ENCODE data around the gene SRSF10. TPM values are rescaled to one million over a fixed set of nuclear protein-coding genes. Genes with fewer than 3 reads are reported as not detected.

SRSF10 gene
- total RNA-seq, 1 experiment from 2014 or later: 142 TPM

GRCh38 chr1:23964790-23965740 is 15.1 kb downstream of the SRSF10 start:
- Histone ChIP-seq H3K9ac (ENCODE audit: low read length) (no peak overlapping the region), H2AFZ (ENCODE audit: low read depth, low read length, poor library complexity, severe bottlenecking) (no peak overlapping the region), H3K4me3 (replicated peaks in 1 of 2; ENCODE audit: low read depth in 1 of 2, low read length in 2 of 2) (no peak overlapping the region), H4K20me1 (ENCODE audit: insufficient read depth) (peaks cover 4% of the 10 kb centered on the region; the same call in 1 of the 2 replicates), H3K79me2 (ENCODE audit: insufficient read depth, low read length) (peaks cover 78% of the 10 kb centered on the region), H3K4me2 (ENCODE audit: low read length) (no peak overlapping the region), H3K9me3 (ENCODE audit: control insufficient read depth in 1 of 2, insufficient read depth in 1 of 2, low read depth in 1 of 2, low read length in 2 of 2) (no peaks in the 10 kb centered on the region), H3K9me2 (ENCODE audit: insufficient read depth) (no peaks in the 10 kb centered on the region), H3K4me1 (ENCODE audit: control insufficient read depth in 1 of 2, insufficient read depth in 2 of 2, low read length in 2 of 2) (peaks cover 3 to 4% of the 10 kb centered on the region in 2 experiments; a peak in 2 of 4 replicates), H3K27ac (ENCODE audit: low read depth, low read length) (no peak overlapping the region; the same call in 1 of the 2 replicates), H3K36me3 (ENCODE audit: control insufficient read depth in 1 of 2, insufficient read depth in 2 of 2, low read length in 2 of 2) (peaks cover 34 to 44% of the 10 kb centered on the region in 2 experiments), H3K27me3 (ENCODE audit: insufficient read depth, low read length) (no peaks in the 10 kb centered on the region)
- no peak for DNase-seq (ENCODE audit: low read depth, low spot score)
- ChIA-PET CTCF (no interaction called here), RAD21 (ENCODE audit: low non-redundant PET in 1 of 2, low total read pairs in 2 of 2, uncharacterized antibody in 2 of 2, unreplicated experiment in 2 of 2) (no interaction called here), POLR2A (interaction anchor here (0.8 kb wide), 1 partner anchor 11 kb away, joined by 3 read pairs; no protein-coding TSS in a partner anchor)
- TF ChIP-seq ZNF274 (IDR thresholded peaks at IDR 0.05; ENCODE audit: low read depth, low read length) (no peak), FOSL1 (IDR thresholded peaks at IDR 0.05; ENCODE audit: low read depth) (no peak), JUND (IDR thresholded peaks at IDR 0.05) (no peak; the same call in 1 of the 2 replicates), CEBPB (IDR thresholded peaks at IDR 0.05; ENCODE audit: low read depth) (no peak), SRF (IDR thresholded peaks at IDR 0.05; ENCODE audit: low read depth) (no peak), CBX3 (IDR thresholded peaks at IDR 0.05; ENCODE audit: low read depth) (no peak), MAX (IDR thresholded peaks at IDR 0.05) (no peak), POLR2A (IDR thresholded peaks at IDR 0.05; ENCODE audit: borderline replicate concordance, extremely low read depth, insufficient read depth, insufficient read length) (no peak), RAD21 (IDR thresholded peaks at IDR 0.05; ENCODE audit: low read depth) (no peak), ATF3 (IDR thresholded peaks at IDR 0.05) (no peak), YY1 (IDR thresholded peaks at IDR 0.05; ENCODE audit: extremely low read depth, insufficient replicate concordance, low read depth, low read length) (no peak), ELF1 (IDR thresholded peaks at IDR 0.05; ENCODE audit: borderline replicate concordance, low read depth) (no peak)
- TF ChIP-seq, protein P1, sequence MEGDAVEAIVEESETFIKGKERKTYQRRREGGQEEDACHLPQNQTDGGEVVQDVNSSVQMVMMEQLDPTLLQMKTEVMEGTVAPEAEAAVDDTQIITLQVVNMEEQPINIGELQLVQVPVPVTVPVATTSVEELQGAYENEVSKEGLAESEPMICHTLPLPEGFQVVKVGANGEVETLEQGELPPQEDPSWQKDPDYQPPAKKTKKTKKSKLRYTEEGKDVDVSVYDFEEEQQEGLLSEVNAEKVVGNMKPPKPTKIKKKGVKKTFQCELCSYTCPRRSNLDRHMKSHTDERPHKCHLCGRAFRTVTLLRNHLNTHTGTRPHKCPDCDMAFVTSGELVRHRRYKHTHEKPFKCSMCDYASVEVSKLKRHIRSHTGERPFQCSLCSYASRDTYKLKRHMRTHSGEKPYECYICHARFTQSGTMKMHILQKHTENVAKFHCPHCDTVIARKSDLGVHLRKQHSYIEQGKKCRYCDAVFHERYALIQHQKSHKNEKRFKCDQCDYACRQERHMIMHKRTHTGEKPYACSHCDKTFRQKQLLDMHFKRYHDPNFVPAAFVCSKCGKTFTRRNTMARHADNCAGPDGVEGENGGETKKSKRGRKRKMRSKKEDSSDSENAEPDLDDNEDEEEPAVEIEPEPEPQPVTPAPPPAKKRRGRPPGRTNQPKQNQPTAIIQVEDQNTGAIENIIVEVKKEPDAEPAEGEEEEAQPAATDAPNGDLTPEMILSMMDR (IDR thresholded peaks at IDR 0.05 in 2 of 3, conservative IDR thresholded peaks at IDR 0.05 in 1 of 3; ENCODE audit: borderline replicate concordance in 1 of 3, insufficient read depth in 1 of 3, low read depth in 2 of 3, low read length in 2 of 3): no peak
- TF ChIP-seq, protein P2, sequence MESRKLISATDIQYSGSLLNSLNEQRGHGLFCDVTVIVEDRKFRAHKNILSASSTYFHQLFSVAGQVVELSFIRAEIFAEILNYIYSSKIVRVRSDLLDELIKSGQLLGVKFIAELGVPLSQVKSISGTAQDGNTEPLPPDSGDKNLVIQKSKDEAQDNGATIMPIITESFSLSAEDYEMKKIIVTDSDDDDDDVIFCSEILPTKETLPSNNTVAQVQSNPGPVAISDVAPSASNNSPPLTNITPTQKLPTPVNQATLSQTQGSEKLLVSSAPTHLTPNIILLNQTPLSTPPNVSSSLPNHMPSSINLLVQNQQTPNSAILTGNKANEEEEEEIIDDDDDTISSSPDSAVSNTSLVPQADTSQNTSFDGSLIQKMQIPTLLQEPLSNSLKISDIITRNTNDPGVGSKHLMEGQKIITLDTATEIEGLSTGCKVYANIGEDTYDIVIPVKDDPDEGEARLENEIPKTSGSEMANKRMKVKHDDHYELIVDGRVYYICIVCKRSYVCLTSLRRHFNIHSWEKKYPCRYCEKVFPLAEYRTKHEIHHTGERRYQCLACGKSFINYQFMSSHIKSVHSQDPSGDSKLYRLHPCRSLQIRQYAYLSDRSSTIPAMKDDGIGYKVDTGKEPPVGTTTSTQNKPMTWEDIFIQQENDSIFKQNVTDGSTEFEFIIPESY (IDR thresholded peaks at IDR 0.05; ENCODE audit: extremely low read depth, insufficient replicate concordance, low read length): no peak
- ATAC-seq: no peak
- intact Hi-C loops (cut with micrococcal nuclease): no loop called here
- BruUV-seq (replicated peaks): no TSS peak
